Measurements from ENCODE around the gene ITGA5.

The ITGA5 gene

DNA sequence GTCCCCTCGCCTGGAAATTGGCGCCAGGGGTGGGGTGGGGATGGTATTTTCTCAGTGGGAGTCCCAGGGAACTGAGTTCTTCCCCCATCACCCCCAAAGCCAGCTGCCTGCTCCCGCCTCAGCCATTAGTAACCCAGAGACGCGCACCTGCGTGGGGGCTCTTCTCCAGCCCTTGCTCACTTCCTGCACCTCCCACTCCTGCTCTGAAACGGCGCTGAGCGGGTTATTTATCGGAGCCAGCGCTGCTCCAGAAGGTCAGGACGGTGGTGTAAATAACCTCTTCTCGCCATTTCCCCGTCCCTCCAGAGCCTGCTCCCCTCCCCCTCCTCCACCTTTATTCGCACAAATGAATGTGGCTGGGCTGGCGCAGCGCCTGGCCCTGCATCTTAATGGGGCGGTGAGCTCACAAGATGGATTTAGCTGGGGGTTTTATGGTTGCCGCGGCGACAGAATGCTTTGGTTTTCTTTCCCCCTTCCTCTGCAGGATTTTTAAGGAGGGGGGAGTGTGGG lies 67.0 kb downstream of the ITGA5 start:
- peak in 12 of 14 donors; percentile 35 to 78 (median 63) for DNase-seq

DNA sequence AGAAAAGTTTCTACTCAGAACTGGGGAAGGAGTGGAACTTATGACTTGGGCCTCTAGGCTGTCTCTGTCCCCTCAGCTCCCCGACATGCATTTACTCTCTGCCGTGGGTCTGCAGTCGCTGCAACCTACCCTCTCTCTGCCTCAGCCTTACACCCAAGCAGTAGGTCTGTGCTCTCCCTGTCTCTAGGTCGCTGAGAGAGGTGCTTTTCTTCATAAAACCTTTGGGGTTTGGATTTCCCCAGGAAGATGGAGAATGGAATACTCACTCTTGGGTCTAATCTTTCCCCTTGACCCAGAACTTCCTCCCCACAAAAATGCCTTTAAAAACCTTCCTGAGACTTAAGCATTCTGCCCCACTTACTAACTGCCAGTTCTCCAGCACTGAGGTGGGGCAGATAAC lies 67.7 kb downstream of the ITGA5 start:
- DNase-seq, result peak in 1 of 14 donors; percentile 40

DNA sequence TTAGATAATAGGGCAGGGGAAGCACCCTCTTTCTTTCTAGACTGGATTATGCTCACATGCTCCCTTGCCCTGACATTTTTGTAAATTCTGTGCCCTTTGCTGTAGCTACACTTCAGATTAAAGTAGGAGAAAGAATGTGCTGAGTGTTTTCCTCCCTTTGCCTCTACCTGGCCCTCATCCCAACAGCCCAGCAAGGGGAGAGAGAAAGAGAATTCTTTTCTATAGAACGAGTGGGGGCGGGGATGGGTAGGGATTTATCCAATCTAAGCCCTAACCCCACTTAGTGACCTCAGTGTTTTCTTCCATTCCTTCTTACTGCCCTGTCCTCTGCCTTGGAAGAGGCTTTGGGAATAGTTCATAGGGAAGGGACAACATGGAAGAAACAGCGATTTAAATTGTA lies 68.3 kb downstream of the ITGA5 start:
- DNase-seq, result no peak

DNA sequence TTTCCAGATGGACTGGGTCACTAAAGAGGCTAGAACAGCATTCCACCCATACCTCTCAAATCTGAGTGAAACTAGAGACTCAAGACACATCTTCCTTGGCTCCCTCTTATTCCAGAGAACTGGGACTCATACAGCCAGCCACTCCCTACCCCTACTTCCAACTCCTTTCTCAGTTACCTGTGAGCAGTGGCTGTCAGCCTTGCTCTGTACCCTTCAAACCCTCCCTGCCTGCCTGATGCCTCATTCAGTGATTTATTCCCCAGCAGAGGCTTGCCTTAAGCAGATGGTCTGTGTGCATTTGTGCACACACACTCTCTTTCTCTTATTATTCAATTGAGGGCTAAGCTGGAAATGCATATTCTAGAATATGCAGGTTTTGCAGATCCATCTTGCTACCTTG lies 69.4 kb downstream of the ITGA5 start:
- DNase-seq, result no peak

DNA sequence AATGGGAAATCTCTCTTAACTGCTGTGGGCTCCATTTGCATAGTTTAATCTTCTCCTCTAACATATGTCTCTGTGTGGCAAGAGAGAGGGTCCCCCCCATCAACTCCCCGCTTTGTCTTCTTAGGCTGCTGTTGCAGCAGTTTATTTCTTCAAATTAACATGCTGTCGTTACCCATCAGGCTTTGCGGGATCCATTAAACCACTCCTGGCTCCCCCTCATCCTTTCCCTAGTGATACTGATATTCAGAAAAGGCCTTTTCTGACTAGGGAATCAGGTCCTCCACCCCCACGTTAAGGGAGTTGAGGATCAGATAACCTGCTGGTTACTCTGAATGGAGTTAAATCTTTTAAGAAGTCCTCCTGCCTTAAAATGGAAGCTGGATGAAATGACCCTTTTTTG lies 70.0 kb downstream of the ITGA5 start:
- DNase-seq, result no peak
